HT1080 (cell line): ENCODE results near the gene ZC3H6. TPM values are rescaled to one million over a fixed set of nuclear protein-coding genes. Genes with fewer than 3 reads are reported as not detected.
"Not testable (repeated sequence)": the region's sequence is repeated elsewhere in the genome, so short reads cannot be mapped to it uniquely, and the experiment has no call there.

Experiments used
- DNase-seq: peaks from one replicate; pipeline ENCODE4 v3.0.0-alpha.2; 2015; ENCODE audit warnings: low read depth
- small RNA-seq: library from RNA; depleted of rRNA; stranded (forward); fragments of <200 nt; gene quantifications from one replicate; pipeline ENCODE3, GENCODE V24; 2014
- total RNA-seq: library from RNA; depleted of rRNA; stranded (reverse); fragments of >200 nt; shearing (Covaris generic); gene quantifications from 2 replicates; pipeline ENCODE4 v1.2.3, GENCODE V29; 2014; rRNA removed

Gene ZC3H6
- total RNA-seq, 1 experiment from 2014 or later, result 0.87 TPM

DNA sequence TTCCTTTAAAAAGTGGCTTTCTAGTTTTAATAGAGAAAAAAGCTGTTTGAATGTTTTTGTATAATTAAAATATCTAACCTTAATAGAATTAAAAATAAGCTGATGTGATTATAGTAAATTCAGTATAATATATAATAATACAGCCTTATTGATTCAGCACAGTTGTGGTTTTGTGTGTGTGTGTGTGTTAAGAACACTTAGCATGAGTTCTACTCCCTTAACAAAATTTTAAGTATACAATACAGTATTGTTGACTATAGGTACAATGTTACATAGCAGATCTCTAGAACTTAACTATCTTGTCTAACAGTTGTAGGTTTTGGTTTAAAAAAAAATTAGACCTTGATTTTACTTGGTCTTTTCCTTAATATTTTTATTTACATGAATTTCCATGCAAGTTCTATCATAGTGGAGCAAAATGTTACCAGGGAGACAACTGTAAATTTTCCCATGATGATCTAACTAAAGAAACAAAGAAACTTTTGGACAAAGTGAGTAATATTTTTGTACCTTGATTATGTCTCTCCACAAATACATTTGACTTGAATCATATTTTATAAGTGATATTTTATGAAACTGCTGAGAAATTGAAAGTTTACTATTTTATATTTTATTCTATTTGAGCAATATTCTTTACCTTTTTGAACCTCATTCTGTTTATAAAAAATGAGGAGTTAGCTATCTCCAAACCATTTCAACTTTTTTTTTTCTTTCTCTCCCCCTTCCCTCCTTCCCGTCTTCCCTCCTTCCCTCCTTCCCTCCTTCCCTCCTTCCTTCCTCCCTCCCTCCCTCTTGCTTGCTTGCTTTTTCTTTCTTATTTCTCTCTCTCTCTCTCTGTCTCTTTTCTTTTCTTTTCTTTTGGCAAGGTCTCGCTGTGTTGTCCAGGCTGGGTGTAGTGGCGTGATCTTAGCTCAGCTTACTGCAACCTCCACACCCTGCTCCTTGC is 46.3 kb downstream of the ZC3H6 start:
- DNase-seq, result no peak

- no peak for DNase-seq
Observed at GRCh38 chr2:112322919-112323318, 47.5 kb downstream of the ZC3H6 start.

DNA sequence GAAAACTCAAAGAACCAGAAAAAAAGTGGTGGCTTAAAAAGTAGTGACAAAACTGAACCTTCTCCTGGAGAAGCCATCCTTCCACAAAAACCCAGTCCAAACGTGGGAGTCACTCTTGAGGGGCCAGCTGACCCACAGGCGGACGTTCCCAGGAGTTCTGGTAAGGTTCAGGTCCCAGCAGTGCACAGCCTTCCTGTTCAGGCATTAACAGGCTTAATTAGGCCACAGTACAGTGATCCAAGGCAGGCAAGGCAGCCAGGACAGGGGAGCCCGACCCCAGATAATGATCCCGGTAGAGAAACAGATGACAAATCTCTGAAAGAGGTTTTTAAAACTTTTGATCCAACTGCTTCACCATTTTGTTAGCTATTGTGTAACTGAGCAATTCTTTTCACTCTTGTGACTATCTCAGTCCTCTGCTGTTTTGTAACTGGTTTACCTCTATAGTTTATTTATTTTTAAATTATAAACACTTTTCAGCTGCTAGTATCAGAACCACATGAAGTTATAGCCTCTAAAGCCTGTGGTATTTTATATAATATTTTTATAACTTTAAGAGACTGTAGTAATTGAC is 56.8 kb downstream of the ZC3H6 start:
- DNase-seq, result no peak

DNA sequence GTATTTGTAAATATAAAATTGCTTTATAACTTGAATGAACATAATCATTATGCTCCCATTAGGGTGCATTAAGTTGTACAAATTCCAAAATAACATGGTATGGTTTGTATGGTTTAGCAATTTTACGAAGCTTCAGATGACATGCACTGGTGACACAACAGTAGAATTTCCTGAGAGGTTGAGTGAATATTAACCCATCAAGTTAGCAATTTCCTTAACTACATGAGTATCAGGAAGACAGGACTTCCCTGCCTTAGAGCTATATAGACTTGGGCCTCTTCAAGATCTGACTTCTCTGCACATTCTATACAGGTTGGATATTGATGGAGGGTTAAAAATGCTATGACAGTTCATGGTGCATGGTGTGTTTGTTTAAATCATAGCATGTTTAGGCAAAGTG is 60.2 kb downstream of the ZC3H6 start:
- DNase-seq, result no peak

- DNase-seq, result no peak
Observed at GRCh38 chr2:112339986-112340385, 64.6 kb downstream of the ZC3H6 start.

GRCh38 chr2:112340475-112341267 is 65.3 kb downstream of the ZC3H6 start:
- DNase-seq, result no peak

GRCh38 chr2:112342067-112342550 is 66.7 kb downstream of the ZC3H6 start:
- no peak for DNase-seq

- DNase-seq, result no peak
Observed at GRCh38 chr2:112343827-112344585, 68.6 kb downstream of the ZC3H6 start.

- DNase-seq, result no peak
Observed at GRCh38 chr2:112345030-112346027, 69.9 kb downstream of the ZC3H6 start.

DNA sequence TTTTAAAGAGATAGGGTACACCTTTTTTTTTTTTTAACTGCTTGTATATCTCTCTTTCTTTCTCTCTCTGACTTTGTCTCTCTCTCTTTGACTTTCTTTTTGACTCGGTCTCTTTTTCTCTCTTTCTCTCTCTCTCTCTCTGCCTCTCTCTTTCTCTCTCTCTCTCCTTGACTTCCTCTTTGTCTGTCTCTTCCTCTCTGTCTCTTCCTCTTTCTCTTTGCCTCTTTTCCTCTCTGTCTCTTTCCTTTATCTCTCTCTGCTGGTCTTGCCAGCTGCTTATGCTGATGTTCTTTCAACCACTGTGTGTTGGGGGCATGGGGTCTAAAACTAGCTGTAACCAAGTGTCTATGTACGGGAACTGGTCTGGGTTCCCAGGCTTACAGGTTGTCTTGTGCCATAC is 76.9 kb downstream of the ZC3H6 start:
- not testable (repeated sequence) for DNase-seq

GRCh38 chr2:112352809-112353603 is 77.6 kb downstream of the ZC3H6 start:
- DNase-seq, result not testable (repeated sequence)

GRCh38 chr2:112354335-112354734 is 78.9 kb downstream of the ZC3H6 start:
- not testable (repeated sequence) for DNase-seq

DNA sequence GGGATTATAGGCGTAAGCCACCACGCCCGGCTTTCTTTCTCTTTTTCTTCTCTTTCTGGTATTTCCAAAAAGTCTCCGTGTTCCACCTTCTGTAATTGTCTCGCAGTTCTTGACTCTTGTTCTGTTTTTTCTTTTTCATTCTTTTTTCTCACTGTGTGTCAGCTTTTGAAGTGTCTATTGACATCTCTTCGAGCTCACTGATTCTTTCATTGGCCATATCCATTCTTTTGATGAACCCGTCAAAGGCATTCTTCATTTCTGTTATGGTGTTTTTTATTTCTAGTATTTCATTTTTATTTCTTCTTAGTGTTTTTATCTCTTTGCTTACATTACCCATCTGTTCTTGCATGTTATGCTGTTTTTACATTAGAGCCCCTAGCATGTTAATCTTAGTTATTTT is 84.7 kb downstream of the ZC3H6 start:
- not testable (repeated sequence) for DNase-seq

Small RNA genes lying within 50 kb of the gene (small RNA-seq; reads per million reads assigned to genes)
- gene AC115115.1, result not detected

Other genes with a start within 250 kb of the ZC3H6 start
- gene TMEM87B, start 220.3 kb upstream of the ZC3H6 start, total RNA-seq, result 11.7 and 15.4 TPM in 2 replicates
- 0.03 TPM in 2 replicates for gene FBLN7, start 137.2 kb upstream of the ZC3H6 start, total RNA-seq
- 7.7 and 14.3 TPM in 2 replicates for gene ZC3H8, start 20.6 kb upstream of the ZC3H6 start, total RNA-seq
- 2.7 and 3.3 TPM in 2 replicates for gene RGPD8, start 158.0 kb downstream of the ZC3H6 start, total RNA-seq
- 48.5 and 50.1 TPM in 2 replicates for gene TTL, start 206.6 kb downstream of the ZC3H6 start, total RNA-seq